Activated gamma-delta T cell (primary cell): Measurements from ENCODE around the gene BCKDHA.
"Not testable (repeated sequence)": the region's sequence is repeated elsewhere in the genome, so short reads cannot be mapped to it uniquely, and the experiment has no call there.

Experiments used
- DNase-seq: peaks from one replicate; lab custom pipeline; 2025; lab: John Stamatoyannopoulos, UW

BCKDHA gene

DNA sequence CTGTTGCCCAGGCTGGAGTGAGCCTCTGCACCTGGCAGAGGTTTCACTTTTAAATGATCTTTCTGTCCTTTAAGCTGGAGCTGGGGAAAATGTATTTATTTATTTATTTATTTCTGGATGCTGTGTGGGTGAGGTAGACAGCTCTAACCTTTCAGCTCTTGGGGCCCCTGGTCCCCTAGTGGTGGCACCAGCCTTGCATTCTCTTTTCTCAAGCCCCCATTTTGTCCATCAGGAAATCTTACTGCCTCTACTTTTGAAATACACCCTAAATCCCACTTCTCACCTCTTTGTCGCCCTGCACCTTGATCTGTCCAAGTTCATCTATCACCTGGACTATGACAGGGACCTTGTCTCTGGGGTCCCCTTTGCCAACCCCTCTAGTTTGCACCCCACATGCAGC is 31.5 kb upstream of the BCKDHA start:
- DNase-seq, result no peak

DNA sequence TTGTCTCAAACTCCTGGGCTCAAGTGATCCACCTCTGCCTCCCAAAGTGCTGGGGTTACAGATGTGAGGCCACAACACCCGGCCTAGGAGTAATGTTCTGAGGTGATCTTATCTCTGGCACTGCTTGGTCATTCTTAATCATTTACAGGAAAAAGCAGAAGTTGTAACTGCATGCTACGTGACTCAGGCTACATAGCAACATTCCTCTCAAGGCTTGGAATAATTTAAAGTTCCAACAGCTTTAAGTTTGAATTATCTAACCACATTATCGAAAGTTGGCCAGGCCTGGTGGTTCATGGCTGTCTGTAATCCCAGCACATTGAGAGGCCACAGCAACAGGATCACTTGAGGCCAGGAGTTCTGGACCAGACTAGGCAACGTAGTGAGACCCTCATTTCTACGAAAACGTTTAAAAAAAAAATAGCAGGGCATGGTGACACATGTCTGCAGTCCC is 29.7 kb upstream of the BCKDHA start:
- no peak for DNase-seq

DNA sequence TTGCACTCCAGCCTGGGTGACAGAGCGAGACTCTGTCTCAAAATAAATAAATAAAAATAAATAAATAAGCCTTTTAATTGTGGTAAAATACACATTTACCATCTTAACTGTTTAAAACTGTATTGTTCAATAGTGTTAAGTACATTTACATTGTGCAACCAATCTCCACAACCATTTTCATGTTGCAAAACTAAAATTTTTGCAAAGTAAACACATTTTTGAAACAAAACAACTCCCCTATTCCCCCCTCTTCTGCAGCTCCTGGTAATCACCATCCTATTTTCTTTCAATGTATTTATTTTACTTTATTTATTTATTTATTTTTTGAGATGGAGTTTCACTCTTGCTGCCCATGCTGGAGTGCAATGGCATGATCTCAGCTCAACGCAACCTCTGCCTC is 27.8 kb upstream of the BCKDHA start:
- DNase-seq, result no peak

- not testable (repeated sequence) for DNase-seq
Observed at GRCh38 chr19:41371119-41371518, 26.5 kb upstream of the BCKDHA start.

DNA sequence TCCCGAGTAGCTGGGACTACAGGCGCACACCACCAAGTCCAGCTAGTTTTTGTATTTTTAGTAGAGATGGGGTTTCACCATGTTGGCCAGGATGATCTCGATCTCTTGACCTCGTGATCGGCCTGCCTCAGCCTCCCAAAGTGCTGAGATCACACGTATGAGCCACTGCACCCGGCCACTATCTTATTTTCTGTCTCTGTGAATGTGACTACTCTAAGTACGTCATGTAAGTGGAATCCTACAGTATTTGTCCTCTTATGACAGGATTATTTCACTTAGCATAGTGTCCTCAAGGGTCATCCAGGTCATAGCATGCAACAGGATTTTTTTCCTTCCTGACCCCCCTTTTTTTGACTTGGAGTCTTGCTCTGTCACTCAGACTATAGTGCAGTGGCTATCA is 26.1 kb upstream of the BCKDHA start:
- DNase-seq, result no peak

DNA sequence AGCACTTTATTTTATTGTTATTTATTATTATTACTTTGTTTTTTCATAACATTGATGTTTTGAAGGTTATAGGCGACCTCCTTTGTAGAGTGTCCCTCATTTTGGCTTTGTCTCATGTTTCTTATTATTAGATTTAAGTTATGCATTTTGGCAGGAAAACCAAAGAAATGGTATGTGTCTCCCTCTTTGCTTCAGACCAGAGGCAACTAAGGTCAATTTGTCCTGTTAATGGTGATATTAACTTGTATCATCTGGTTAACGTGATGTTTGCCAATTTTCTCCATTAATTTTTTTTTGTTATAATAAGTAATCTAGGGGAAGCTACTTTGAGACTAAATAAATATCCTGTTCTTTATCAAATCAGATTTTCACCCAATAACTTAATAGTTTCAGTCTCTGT is 25.1 kb upstream of the BCKDHA start:
- no peak for DNase-seq

DNA sequence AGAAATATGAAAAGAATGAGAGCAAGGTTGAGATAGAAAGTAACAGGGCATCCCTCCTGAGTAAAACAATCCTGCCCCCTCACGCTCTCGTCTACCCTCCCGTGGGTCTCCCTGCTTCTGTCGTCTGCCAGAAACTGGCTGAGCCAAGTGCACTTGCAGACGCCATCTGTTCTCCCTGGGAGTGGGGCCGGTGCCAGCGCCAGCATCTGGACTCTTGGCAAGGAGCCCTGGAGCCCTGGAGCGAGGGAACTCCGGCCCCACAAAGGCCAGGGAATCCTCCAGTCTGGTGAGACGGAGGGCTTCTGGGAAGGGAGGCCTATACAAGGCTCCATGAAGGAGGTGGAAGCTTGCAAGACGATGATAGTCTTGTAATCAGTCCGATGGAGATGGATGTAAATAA is 23.6 kb upstream of the BCKDHA start:
- no peak for DNase-seq

GRCh38 chr19:41376241-41376997 is 21.2 kb upstream of the BCKDHA start, which contains the start of gene TMEM91:
Gene TMEM91 (plus strand): TSS chr19:41376533. CDS start chr19:41378310, 1,777 bp downstream.
- DNase-seq, result no peak

DNA sequence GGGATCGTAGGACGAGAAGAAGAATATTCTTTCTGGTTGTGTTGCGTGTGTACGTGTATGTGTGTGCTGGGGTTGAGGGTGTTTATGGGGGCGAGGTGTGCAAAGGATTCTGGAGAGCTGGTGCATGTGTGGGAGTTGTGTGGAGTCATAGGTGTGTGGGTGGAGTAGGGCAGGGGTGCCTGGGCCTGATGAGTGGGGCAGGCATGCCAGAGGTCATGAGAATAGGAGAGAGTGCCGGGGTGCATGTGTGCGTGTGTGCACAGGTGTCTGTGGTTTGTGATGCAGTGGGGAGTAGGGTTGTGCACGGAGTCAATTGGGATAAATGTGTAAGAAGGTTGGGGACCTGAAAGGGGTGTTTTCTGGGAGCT is 20.6 kb upstream of the BCKDHA start:
- no peak for DNase-seq

GRCh38 chr19:41377977-41378709 is 19.5 kb upstream of the BCKDHA start:
- no peak for DNase-seq

DNA sequence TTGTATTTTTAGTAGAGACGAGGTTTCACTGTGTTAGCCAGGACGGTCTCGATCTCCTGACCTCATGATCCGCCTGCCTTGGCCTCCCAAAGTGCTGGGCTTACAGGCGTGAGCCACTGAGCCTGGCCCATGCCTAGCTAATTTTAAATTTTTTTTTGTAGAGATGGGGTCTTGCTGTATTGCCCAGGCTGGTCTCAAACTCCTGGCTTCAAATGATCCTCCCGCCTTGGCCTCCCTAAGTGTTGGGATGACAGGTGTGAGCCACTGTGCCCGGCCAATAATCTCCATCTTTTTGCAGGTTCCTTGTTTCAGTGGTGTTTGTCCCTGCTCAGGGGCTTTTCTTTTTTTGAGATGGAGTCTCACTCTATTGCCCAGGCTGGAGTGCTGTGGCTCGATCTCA is 16.1 kb upstream of the BCKDHA start:
- DNase-seq, result not testable (repeated sequence)

- DNase-seq, result no peak
Observed at GRCh38 chr19:41384351-41384750, 13.3 kb upstream of the BCKDHA start.

- no peak for DNase-seq
Observed at GRCh38 chr19:41386442-41386841, 11.2 kb upstream of the BCKDHA start.

DNA sequence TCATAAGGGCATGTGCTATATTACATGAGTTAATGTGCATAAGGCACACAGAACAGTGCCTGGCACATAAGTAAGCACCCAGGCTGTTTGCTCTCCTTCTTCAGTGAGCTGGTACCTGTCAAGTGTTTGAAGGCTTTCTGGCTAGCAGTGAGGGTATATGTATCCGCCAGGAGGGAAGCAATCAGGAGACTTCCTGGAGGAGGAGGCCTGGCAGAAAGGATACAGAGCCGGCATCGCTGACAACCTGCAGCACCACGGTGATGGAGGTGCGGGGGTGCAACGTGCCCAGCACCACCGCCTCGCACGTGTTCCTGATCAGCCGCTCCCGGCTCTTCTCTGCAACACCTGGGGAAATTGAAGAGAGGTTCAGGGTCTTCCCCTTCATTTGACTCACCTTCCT is 6.0 kb upstream of the BCKDHA start:
- no peak for DNase-seq

GRCh38 chr19:41392775-41393174 is 4.8 kb upstream of the BCKDHA start:
- DNase-seq, result no peak

GRCh38 chr19:41395355-41395754 is 2.3 kb upstream of the BCKDHA start:
- DNase-seq, result no peak

- no peak for DNase-seq
Observed at GRCh38 chr19:41398050-41398418, 416 bp downstream of the BCKDHA start.

DNA sequence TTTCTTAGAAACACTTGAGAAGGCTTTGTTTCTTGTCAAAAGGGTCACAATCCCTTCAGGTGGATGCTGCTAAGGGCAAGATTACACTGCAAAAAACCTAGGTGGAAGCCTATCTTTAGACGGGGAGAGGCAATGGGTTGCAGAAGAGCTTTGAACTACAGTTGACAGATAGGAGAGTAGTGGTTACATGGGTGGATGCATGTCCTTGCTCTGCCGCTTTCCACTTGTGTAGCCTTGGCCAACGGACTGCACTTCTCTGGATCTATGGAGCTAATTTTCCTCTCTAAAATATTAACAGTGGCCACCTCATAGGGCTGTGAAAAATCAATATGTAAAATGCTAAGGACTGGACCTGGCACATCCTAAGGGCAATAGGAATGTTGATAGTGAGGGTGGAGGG is 980 bp downstream of the BCKDHA start:
- no peak for DNase-seq

GRCh38 chr19:41399091-41399490 is 1.5 kb downstream of the BCKDHA start:
- no peak for DNase-seq

DNA sequence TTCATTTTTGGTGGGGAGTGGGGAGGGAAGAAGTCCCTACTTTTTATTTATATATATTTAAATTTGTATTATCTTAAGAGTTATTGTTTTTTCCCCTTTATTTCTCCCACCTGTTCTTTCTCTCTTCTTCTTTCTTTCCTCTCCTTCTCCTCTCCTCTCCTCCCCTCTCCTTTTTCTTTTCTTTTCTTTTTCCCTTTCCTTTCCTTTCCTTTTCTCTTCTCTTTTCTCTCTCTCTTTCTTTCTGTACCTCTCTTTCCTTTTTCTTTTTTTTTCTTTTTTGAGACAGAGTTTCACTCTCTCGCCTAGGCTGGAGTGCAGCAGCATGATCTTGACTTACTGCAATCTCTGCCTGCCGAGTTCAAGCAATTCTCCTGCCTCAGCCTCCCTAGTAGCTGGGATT is 1.9 kb downstream of the BCKDHA start:
- no peak for DNase-seq

DNA sequence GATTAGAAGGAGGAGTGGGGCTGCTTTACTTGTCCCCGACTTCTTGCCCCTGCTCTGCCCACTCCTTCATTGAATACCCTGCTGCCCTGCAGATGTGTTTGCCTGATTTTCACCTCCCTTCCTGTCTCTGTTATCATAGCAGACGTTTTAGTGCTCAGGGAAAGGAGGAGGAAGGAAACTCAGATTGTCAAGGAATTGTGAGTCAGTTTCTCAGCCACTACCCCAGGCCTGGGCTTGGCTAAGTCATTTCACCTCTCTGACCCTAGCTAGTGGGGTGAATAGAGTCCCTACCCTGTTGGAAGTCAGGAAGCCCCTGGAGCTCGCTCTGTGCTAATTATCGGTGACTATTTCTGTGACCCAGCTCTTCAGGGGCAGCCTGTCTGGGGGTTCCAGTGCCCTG is 3.9 kb downstream of the BCKDHA start:
- no peak for DNase-seq

GRCh38 chr19:41402010-41402409 is 4.4 kb downstream of the BCKDHA start:
- no peak for DNase-seq

DNA sequence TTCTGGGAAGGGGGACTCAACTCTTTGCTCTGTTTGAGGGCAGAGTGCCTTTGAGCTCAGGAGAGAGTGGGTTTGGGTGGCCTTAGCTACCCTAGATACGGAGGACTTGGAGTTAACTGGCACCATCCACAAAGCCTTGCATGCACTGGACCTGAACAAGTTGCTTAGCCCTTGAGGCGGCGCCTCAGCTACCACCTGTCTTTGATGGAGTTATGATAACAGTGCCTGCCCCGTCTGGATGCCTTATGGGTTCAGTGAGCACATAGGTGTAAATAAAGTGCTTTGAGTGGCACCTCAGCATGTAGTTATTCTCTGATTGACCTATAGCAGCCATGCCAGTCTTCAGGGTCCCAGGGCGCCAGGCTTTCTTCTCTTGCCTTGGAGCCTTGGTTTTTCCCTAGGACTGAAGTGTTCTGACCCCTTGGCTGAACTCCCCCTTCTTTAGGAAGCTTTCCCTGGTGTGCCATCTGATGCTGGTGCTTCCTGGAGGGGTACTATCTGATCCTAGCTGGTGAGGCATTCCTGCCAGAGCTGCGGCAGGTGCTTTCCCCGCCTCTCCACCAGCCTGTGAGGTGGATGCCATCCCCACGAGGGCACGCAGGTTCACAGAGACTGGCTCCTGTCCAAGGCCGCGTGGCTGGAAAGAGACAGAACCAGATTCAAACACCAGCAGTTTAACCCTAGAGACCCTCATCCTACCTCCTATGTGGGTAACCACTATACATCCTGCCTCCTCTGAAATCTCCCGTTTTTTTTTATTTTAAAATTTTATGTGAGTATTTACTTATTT is 5.8 kb downstream of the BCKDHA start:
- no peak for DNase-seq
